Activated CD4-positive, alpha-beta T cell treated with anti-CD3 and anti-CD28 coated beads, Interleukin-2, amount 10 ng/mL, durations not matched to agents 7 days and 5 days (primary cell): ENCODE data around the gene HAUS5. TPM values are rescaled to one million over a fixed set of nuclear protein-coding genes. Genes with fewer than 3 reads are reported as not detected.

ENCODE experiments used
- CTCF ChIA-PET: fragments of 350-600 bp; sonication (Branson Sonifier 250); formaldehyde crosslinking; loops from one replicate; lab custom pipeline; 2021; ENCODE audit warnings: antibody characterized with exemption; lab: Charles Lee
- POLR2A ChIA-PET: fragments of 350-600 bp; sonication (Branson Sonifier 250); formaldehyde crosslinking; loops from one replicate; lab custom pipeline; 2021; ENCODE audit warnings: antibody characterized with exemption; lab: Charles Lee
- DNase-seq: peaks from one replicate; pipeline ENCODE4 v3.0.0-alpha.2; 2020
- H3K27ac Mint-ChIP-seq: one replicate; pipeline ENCODE4 v1.8.0; 2021; ENCODE audit warnings: mild to moderate bottlenecking, moderate library complexity, mixed read lengths
- H3K27me3 Mint-ChIP-seq: one replicate; pipeline ENCODE4 v1.8.0; 2021; ENCODE audit warnings: mixed read lengths
- H3K36me3 Mint-ChIP-seq: one replicate; pipeline ENCODE4 v1.8.0; 2021; ENCODE audit warnings: low read depth, mixed read lengths
- H3K4me1 Mint-ChIP-seq: one replicate; pipeline ENCODE4 v1.8.0; 2021; ENCODE audit warnings: mixed read lengths
- H3K4me3 Mint-ChIP-seq: one replicate; pipeline ENCODE4 v1.8.0; 2021; ENCODE audit warnings: mild to moderate bottlenecking, moderate library complexity, mixed read lengths
- H3K9me3 Mint-ChIP-seq: one replicate; pipeline ENCODE4 v1.8.0; 2021; ENCODE audit warnings: mixed read lengths
- total RNA-seq, 2 experiments: library from RNA; stranded (reverse); gene quantifications; one replicate each; pipeline ENCODE4 v1.2.3, GENCODE V29; 2021

HAUS5 gene
- total RNA-seq, 2 experiments from 2014 or later: 52.2 to 57.9 TPM

GRCh38 chr19:35637165-35637564 is 24.6 kb downstream of the HAUS5 start:
- Mint-ChIP-seq H3K27ac (no peak overlapping the region), H3K4me1 (peaks cover 10% of the 10 kb centered on the region), H3K36me3 (peaks cover 34% of the 10 kb centered on the region), H3K9me3 (no peaks in the 10 kb centered on the region), H3K4me3 (no peak overlapping the region), H3K27me3 (no peaks in the 10 kb centered on the region)
- POLR2A ChIA-PET: no interaction called here
- no peak for DNase-seq
- CTCF ChIA-PET: interaction anchor here (1.3 kb wide), 1 partner anchor 56 kb away, joined by 3 read pairs; no protein-coding TSS in a partner anchor

GRCh38 chr19:35639321-35639639 is 26.7 kb downstream of the HAUS5 start:
- peaks cover 20% of the 10 kb centered on the region for H3K36me3 Mint-ChIP-seq
- no peaks in the 10 kb centered on the region for H3K9me3 Mint-ChIP-seq
- H3K4me3 Mint-ChIP-seq: no peak overlapping the region
- H3K27ac Mint-ChIP-seq: no peak overlapping the region
- DNase-seq: no peak
- H3K27me3 Mint-ChIP-seq: no peaks in the 10 kb centered on the region
- POLR2A ChIA-PET: no interaction called here
- peaks cover 19% of the 10 kb centered on the region for H3K4me1 Mint-ChIP-seq
- CTCF ChIA-PET: interaction anchor here (0.6 to 1.4 kb wide), 2 partner anchors 8 to 12 kb away, joined by 5 read pairs; no protein-coding TSS in a partner anchor

- H3K27me3 Mint-ChIP-seq: no peaks in the 10 kb centered on the region
- H3K4me3 Mint-ChIP-seq: no peak overlapping the region
- H3K9me3 Mint-ChIP-seq: no peaks in the 10 kb centered on the region
- H3K4me1 Mint-ChIP-seq: peaks cover 25% of the 10 kb centered on the region
- CTCF ChIA-PET: interaction anchor here (0.6 to 1.4 kb wide), 2 partner anchors 9 to 12 kb away, joined by 5 read pairs; no protein-coding TSS in a partner anchor
- peak overlapping the region; percentile 7 for H3K27ac Mint-ChIP-seq
- peaks cover 18% of the 10 kb centered on the region for H3K36me3 Mint-ChIP-seq
- POLR2A ChIA-PET: no interaction called here
- DNase-seq: no peak
These were observed 27.3 kb downstream of the HAUS5 start for GRCh38 chr19:35639863-35640262.

- Mint-ChIP-seq H3K36me3 (peaks cover 13% of the 10 kb centered on the region), H3K27me3 (no peaks in the 10 kb centered on the region), H3K27ac (peak within 1 kb of the TSS; percentile 66), H3K4me1 (peaks cover 38% of the 10 kb centered on the region), H3K4me3 (peak within 1 kb of the TSS; percentile 72), H3K9me3 (no peaks in the 10 kb centered on the region)
- DNase-seq: peak; percentile 47
- ChIA-PET CTCF (interaction anchor here (0.6 kb wide), 1 partner anchor 273 kb away, joined by 3 read pairs; no protein-coding TSS in a partner anchor), POLR2A (no interaction called here)
These were observed 29.1 kb downstream of the HAUS5 start, which contains the start of gene ETV2 for GRCh38 chr19:35641515-35642151. Gene ETV2 (plus strand): TSS chr19:35641745. CDS start chr19:35642461, 716 bp downstream.

GRCh38 chr19:35642312-35642711 is 29.8 kb downstream of the HAUS5 start:
- no peaks in the 10 kb centered on the region for H3K27me3 Mint-ChIP-seq
- H3K27ac Mint-ChIP-seq: peak overlapping the region; percentile 66
- peaks cover 40% of the 10 kb centered on the region for H3K4me1 Mint-ChIP-seq
- peaks cover 6% of the 10 kb centered on the region for H3K36me3 Mint-ChIP-seq
- DNase-seq: no peak
- ChIA-PET CTCF (interaction anchor here (0.6 kb wide), 1 partner anchor 272 kb away, joined by 3 read pairs; no protein-coding TSS in a partner anchor), POLR2A (no interaction called here)
- no peaks in the 10 kb centered on the region for H3K9me3 Mint-ChIP-seq
- peak overlapping the region; percentile 72 for H3K4me3 Mint-ChIP-seq

- H3K27ac Mint-ChIP-seq: peak overlapping the region; percentile 66
- POLR2A ChIA-PET: no interaction called here
- H3K27me3 Mint-ChIP-seq: no peaks in the 10 kb centered on the region
- H3K36me3 Mint-ChIP-seq: peaks cover 4% of the 10 kb centered on the region
- H3K9me3 Mint-ChIP-seq: no peaks in the 10 kb centered on the region
- peaks cover 42% of the 10 kb centered on the region for H3K4me1 Mint-ChIP-seq
- CTCF ChIA-PET: no interaction called here
- no peak for DNase-seq
- H3K4me3 Mint-ChIP-seq: peak overlapping the region; percentile 72
These were observed 30.3 kb downstream of the HAUS5 start for GRCh38 chr19:35642798-35643254.

GRCh38 chr19:35643255-35644205 is 31.0 kb downstream of the HAUS5 start:
- peak overlapping the region; percentile 72 for H3K4me3 Mint-ChIP-seq
- H3K9me3 Mint-ChIP-seq: no peaks in the 10 kb centered on the region
- ChIA-PET POLR2A (no interaction called here), CTCF (interaction anchor here (0.8 to 1.5 kb wide), 4 partner anchors 7 to 51 kb away, joined by 3 to 4 read pairs (median 3); no protein-coding TSS in a partner anchor)
- H3K36me3 Mint-ChIP-seq: no peaks in the 10 kb centered on the region
- DNase-seq: peak; percentile 86
- peaks cover 44% of the 10 kb centered on the region for H3K4me1 Mint-ChIP-seq
- no peaks in the 10 kb centered on the region for H3K27me3 Mint-ChIP-seq
- peak overlapping the region; percentile 91 for H3K27ac Mint-ChIP-seq

- Mint-ChIP-seq H3K36me3 (no peaks in the 10 kb centered on the region), H3K27ac (peak overlapping the region; percentile 91), H3K9me3 (no peaks in the 10 kb centered on the region), H3K4me3 (peak overlapping the region; percentile 72), H3K27me3 (no peaks in the 10 kb centered on the region), H3K4me1 (peaks cover 44% of the 10 kb centered on the region)
- peak; percentile 98 for DNase-seq
- ChIA-PET CTCF (interaction anchor here (0.8 to 1.5 kb wide), 5 partner anchors 8 to 50 kb away, joined by 3 to 5 read pairs (median 3); no protein-coding TSS in a partner anchor), POLR2A (no interaction called here)
These were observed 31.9 kb downstream of the HAUS5 start for GRCh38 chr19:35644206-35644986.

GRCh38 chr19:35644987-35645679 is 32.6 kb downstream of the HAUS5 start:
- DNase-seq: peak; percentile 77
- Mint-ChIP-seq H3K27me3 (no peaks in the 10 kb centered on the region), H3K9me3 (no peaks in the 10 kb centered on the region), H3K36me3 (no peaks in the 10 kb centered on the region), H3K4me3 (peak overlapping the region; percentile 72), H3K4me1 (peaks cover 45% of the 10 kb centered on the region), H3K27ac (peak overlapping the region; percentile 91)
- POLR2A ChIA-PET: no interaction called here
- CTCF ChIA-PET: interaction anchor here (0.9 to 1.5 kb wide), 3 partner anchors 9 to 11 kb away, joined by 3 to 5 read pairs (median 4); no protein-coding TSS in a partner anchor

GRCh38 chr19:35645680-35646511 is 33.4 kb downstream of the HAUS5 start:
- Mint-ChIP-seq H3K4me1 (peaks cover 52% of the 10 kb centered on the region), H3K9me3 (no peaks in the 10 kb centered on the region), H3K4me3 (no peak overlapping the region), H3K27ac (no peak overlapping the region), H3K36me3 (peaks cover 5% of the 10 kb centered on the region), H3K27me3 (no peaks in the 10 kb centered on the region)
- ChIA-PET POLR2A (no interaction called here), CTCF (interaction anchor here (0.9 kb wide), 1 partner anchor 10 kb away, joined by 5 read pairs; no protein-coding TSS in a partner anchor)
- DNase-seq: no peak
